ENCODE data around the gene CCDC183.
A peak's percentile ranks its signal among the peaks of the same experiment; 100 is the strongest.

CCDC183 gene

GRCh38 chr9:136851941-136852663 is 56.0 kb downstream of the CCDC183 start, which contains the start of gene MAMDC4:
TSS of gene MAMDC4 (plus strand) at chr9:136852346. CDS start at chr9:136852417, 71 bp downstream.
- peaks cover 47% of the 10 kb centered on the region for H3K36me3 ChIP-seq (ENCODE audit: insufficient read depth, insufficient read length, low read length)
- peaks cover 43% of the 10 kb centered on the region for H3K4me1 ChIP-seq (ENCODE audit: insufficient read depth, insufficient read length)
- H3K9ac ChIP-seq (ENCODE audit: insufficient read length, low read depth), result peak within 1 kb of the TSS; percentile 87
- DNase-seq (ENCODE audit: low read depth, low spot score), result no peak
- TF ChIP-seq ZNF274 (IDR thresholded peaks at IDR 0.05; ENCODE audit: low read depth, low read length), result no peak
- TF ChIP-seq SUZ12 (IDR thresholded peaks at IDR 0.05; ENCODE audit: extremely low read depth, insufficient read depth, insufficient read length), result no peak
- TF ChIP-seq YY1 (IDR thresholded peaks at IDR 0.05; ENCODE audit: insufficient read depth, insufficient read length), result no peak
- H3K4me3 ChIP-seq (ENCODE audit: insufficient read length, low read depth), result no peak within 1 kb of the TSS
- no peaks in the 10 kb centered on the region for H3K9me3 ChIP-seq (ENCODE audit: insufficient read depth, low read length)
- H3K27me3 ChIP-seq (ENCODE audit: insufficient read depth, insufficient read length), result no peaks in the 10 kb centered on the region

- Histone ChIP-seq H3K9ac (ENCODE audit: insufficient read length, low read depth) (peak overlapping the region; percentile 9), H3K36me3 (ENCODE audit: insufficient read depth, insufficient read length, low read length) (peaks cover 55% of the 10 kb centered on the region), H3K4me1 (ENCODE audit: insufficient read depth, insufficient read length) (peaks cover 48% of the 10 kb centered on the region), H3K4me3 (ENCODE audit: insufficient read length, low read depth) (no peak overlapping the region), H3K27me3 (ENCODE audit: insufficient read depth, insufficient read length) (no peaks in the 10 kb centered on the region), H3K9me3 (ENCODE audit: insufficient read depth, low read length) (no peaks in the 10 kb centered on the region)
- DNase-seq (ENCODE audit: low read depth, low spot score), result no peak
- no peak for TF ChIP-seq SUZ12 (IDR thresholded peaks at IDR 0.05; ENCODE audit: extremely low read depth, insufficient read depth, insufficient read length)
- TF ChIP-seq ZNF274 (IDR thresholded peaks at IDR 0.05; ENCODE audit: low read depth, low read length), result no peak
- no peak for TF ChIP-seq YY1 (IDR thresholded peaks at IDR 0.05; ENCODE audit: insufficient read depth, insufficient read length)
Measured at GRCh38 chr9:136852664-136853595, 56.8 kb downstream of the CCDC183 start.

- no peak for TF ChIP-seq YY1 (IDR thresholded peaks at IDR 0.05; ENCODE audit: insufficient read depth, insufficient read length)
- TF ChIP-seq ZNF274 (IDR thresholded peaks at IDR 0.05; ENCODE audit: low read depth, low read length), result no peak
- TF ChIP-seq SUZ12 (IDR thresholded peaks at IDR 0.05; ENCODE audit: extremely low read depth, insufficient read depth, insufficient read length), result no peak
- DNase-seq (ENCODE audit: low read depth, low spot score), result no peak
- H3K4me1 ChIP-seq (ENCODE audit: insufficient read depth, insufficient read length), result peaks cover 50% of the 10 kb centered on the region
- H3K36me3 ChIP-seq (ENCODE audit: insufficient read depth, insufficient read length, low read length), result peaks cover 62% of the 10 kb centered on the region
- H3K27me3 ChIP-seq (ENCODE audit: insufficient read depth, insufficient read length), result no peaks in the 10 kb centered on the region
- H3K9me3 ChIP-seq (ENCODE audit: insufficient read depth, low read length), result no peaks in the 10 kb centered on the region
- no peak overlapping the region for H3K9ac ChIP-seq (ENCODE audit: insufficient read length, low read depth)
- no peak overlapping the region for H3K4me3 ChIP-seq (ENCODE audit: insufficient read length, low read depth)
Measured at GRCh38 chr9:136853596-136854112, 57.5 kb downstream of the CCDC183 start.

GRCh38 chr9:136854113-136854841 is 58.1 kb downstream of the CCDC183 start:
- no peaks in the 10 kb centered on the region for H3K27me3 ChIP-seq (ENCODE audit: insufficient read depth, insufficient read length)
- H3K4me3 ChIP-seq (ENCODE audit: insufficient read length, low read depth), result no peak overlapping the region
- H3K9ac ChIP-seq (ENCODE audit: insufficient read length, low read depth), result no peak overlapping the region
- H3K9me3 ChIP-seq (ENCODE audit: insufficient read depth, low read length), result no peaks in the 10 kb centered on the region
- DNase-seq (ENCODE audit: low read depth, low spot score), result no peak
- TF ChIP-seq ZNF274 (IDR thresholded peaks at IDR 0.05; ENCODE audit: low read depth, low read length), result no peak
- peaks cover 68% of the 10 kb centered on the region for H3K36me3 ChIP-seq (ENCODE audit: insufficient read depth, insufficient read length, low read length)
- peaks cover 52% of the 10 kb centered on the region for H3K4me1 ChIP-seq (ENCODE audit: insufficient read depth, insufficient read length)

- TF ChIP-seq YY1 (IDR thresholded peaks at IDR 0.05; ENCODE audit: insufficient read depth, insufficient read length) (no peak), SUZ12 (IDR thresholded peaks at IDR 0.05; ENCODE audit: extremely low read depth, insufficient read depth, insufficient read length) (no peak), ZNF274 (IDR thresholded peaks at IDR 0.05; ENCODE audit: low read depth, low read length) (no peak)
- no peak for DNase-seq (ENCODE audit: low read depth, low spot score)
Measured at GRCh38 chr9:136854842-136855460, 58.8 kb downstream of the CCDC183 start.

GRCh38 chr9:136855461-136856078 is 59.4 kb downstream of the CCDC183 start:
- Histone ChIP-seq H3K4me3 (ENCODE audit: insufficient read length, low read depth) (no peak overlapping the region), H3K4me1 (ENCODE audit: insufficient read depth, insufficient read length) (peaks cover 45% of the 10 kb centered on the region), H3K36me3 (ENCODE audit: insufficient read depth, insufficient read length, low read length) (peaks cover 75% of the 10 kb centered on the region), H3K9ac (ENCODE audit: insufficient read length, low read depth) (peak overlapping the region; percentile 42), H3K9me3 (ENCODE audit: insufficient read depth, low read length) (no peaks in the 10 kb centered on the region), H3K27me3 (ENCODE audit: insufficient read depth, insufficient read length) (no peaks in the 10 kb centered on the region)
- no peak for TF ChIP-seq ZNF274 (IDR thresholded peaks at IDR 0.05; ENCODE audit: low read depth, low read length)
- TF ChIP-seq SUZ12 (IDR thresholded peaks at IDR 0.05; ENCODE audit: extremely low read depth, insufficient read depth, insufficient read length), result no peak
- TF ChIP-seq YY1 (IDR thresholded peaks at IDR 0.05; ENCODE audit: insufficient read depth, insufficient read length), result no peak
- no peak for DNase-seq (ENCODE audit: low read depth, low spot score)

More at GRCh38 chr9:136854842-136855460, 58.8 kb downstream of the CCDC183 start:
- peaks cover 75% of the 10 kb centered on the region for H3K36me3 ChIP-seq (ENCODE audit: insufficient read depth, insufficient read length, low read length)
- peaks cover 52% of the 10 kb centered on the region for H3K4me1 ChIP-seq (ENCODE audit: insufficient read depth, insufficient read length)
- H3K9me3 ChIP-seq (ENCODE audit: insufficient read depth, low read length), result no peaks in the 10 kb centered on the region
- peak overlapping the region; percentile 42 for H3K9ac ChIP-seq (ENCODE audit: insufficient read length, low read depth)
- H3K27me3 ChIP-seq (ENCODE audit: insufficient read depth, insufficient read length), result no peaks in the 10 kb centered on the region
- no peak overlapping the region for H3K4me3 ChIP-seq (ENCODE audit: insufficient read length, low read depth)
